Measurements from ENCODE around the gene RASGEF1C.

GRCh38 chr5:180060192-180060591, 148.8 kb downstream of the RASGEF1C start:
- TF ChIP-seq ZNF274 (IDR thresholded peaks at IDR 0.05; ENCODE audit: low read depth, low read length) (no peak), YY1 (IDR thresholded peaks at IDR 0.05; ENCODE audit: insufficient read depth, insufficient read length) (no peak), SUZ12 (IDR thresholded peaks at IDR 0.05; ENCODE audit: extremely low read depth, insufficient read depth, insufficient read length) (no peak)

Measured in NT2/D1 (cell line).